Endodermal cell (in vitro differentiated cells): Measurements from ENCODE around the gene FKRP. TPM values are rescaled to one million over a fixed set of nuclear protein-coding genes. Genes with fewer than 3 reads are reported as not detected.
"Not testable (repeated sequence)": the region's sequence is repeated elsewhere in the genome, so short reads cannot be mapped to it uniquely, and the experiment has no call there.

Source experiments
- DNase-seq: peaks from one replicate; pipeline ENCODE4 v3.0.0-alpha.2; 2017
- H3K27ac ChIP-seq: 2 replicates; pipeline ENCODE4 v1.5.1; 2013; ENCODE audit warnings: mild to moderate bottlenecking, low read depth, low read length, moderate library complexity
- H3K27me3 ChIP-seq: 2 replicates; pipeline ENCODE4 v1.6.1; 2013; ENCODE audit warnings: mild to moderate bottlenecking, low read length, moderate library complexity; ENCODE audit not compliant: insufficient read depth, control insufficient read depth, poor library complexity, severe bottlenecking
- H3K36me3 ChIP-seq: 2 replicates; pipeline ENCODE4 v1.7.0; 2013; ENCODE audit warnings: mild to moderate bottlenecking, low read length, moderate library complexity; ENCODE audit not compliant: control insufficient read depth, insufficient read depth
- H3K4me1 ChIP-seq: one replicate; pipeline ENCODE4 v1.7.0; 2013; ENCODE audit warnings: low read length; ENCODE audit not compliant: control insufficient read depth, insufficient read depth
- H3K4me3 ChIP-seq: 2 replicates; pipeline ENCODE4 v1.5.1; 2013; ENCODE audit warnings: mild to moderate bottlenecking, low read length, moderate library complexity
- H3K9ac ChIP-seq: 2 replicates; pipeline ENCODE4 v1.6.1; 2013; ENCODE audit warnings: mild to moderate bottlenecking, low read length, moderate library complexity; ENCODE audit not compliant: poor library complexity, severe bottlenecking; ENCODE audit errors: extremely low read depth
- H3K9me3 ChIP-seq: 2 replicates; pipeline ENCODE4 v1.6.1; 2013; ENCODE audit warnings: mild to moderate bottlenecking, low read length, moderate library complexity; ENCODE audit not compliant: control insufficient read depth
- H3K27ac Mint-ChIP-seq: 2 replicates; pipeline ENCODE4 v1.8.0; 2020; ENCODE audit warnings: mixed read lengths
- H3K27me3 Mint-ChIP-seq: 2 replicates; pipeline ENCODE4 v1.8.0; 2021; ENCODE audit warnings: mild to moderate bottlenecking, mixed read lengths; ENCODE audit not compliant: insufficient read depth
- H3K36me3 Mint-ChIP-seq: 2 replicates; pipeline ENCODE4 v1.8.0; 2020; ENCODE audit warnings: low read depth, mixed read lengths
- H3K4me1 Mint-ChIP-seq: 2 replicates; pipeline ENCODE4 v1.8.0; 2020; ENCODE audit warnings: mixed read lengths
- H3K4me3 Mint-ChIP-seq: 2 replicates; pipeline ENCODE4 v1.8.0; 2020; ENCODE audit warnings: mild to moderate bottlenecking, moderate library complexity, mixed read lengths
- H3K9me3 Mint-ChIP-seq: 2 replicates; pipeline ENCODE4 v1.8.0; 2020; ENCODE audit warnings: mild to moderate bottlenecking, mixed read lengths
- whole genome bisulfite sequencing, 2 experiments: methylation state at CpG; one replicate each; pipeline versions ENCODE4 v1.1.5 to v1.1.7; 2013; ENCODE audit warnings: missing lambda C conversion rate in 2 of 2, mixed read lengths in 1 of 2; ENCODE audit not compliant: insufficient coverage in 1 of 2, insufficient read length in 1 of 2; 5-methylcytosine and 5-hydroxymethylcytosine counted together
- total RNA-seq, 2 donors: library from RNA; stranded (reverse); fragmentation: NEBNext Ultra II Directional in 1 of 2; extraction: Animal tissue kit (Norgen Biotek cat#: 25700) in 1 of 2; gene quantifications; 2 replicates in 1 of 2; 3 replicates in 1 of 2; pipeline ENCODE4 v1.2.1, GENCODE V29; 2021
- TF ChIP-seq, protein P1 (sequence below): fragments of 200-600 bp; sonication (generic); conservative IDR thresholded peaks from 2 replicates; pipeline ENCODE4 v1.5.0; 2021; ENCODE audit warnings: antibody characterized with exemption, mild to moderate bottlenecking

The FKRP gene
- total RNA-seq, 2 donors from 2014 or later = 19.8 to 33.7 TPM

DNA sequence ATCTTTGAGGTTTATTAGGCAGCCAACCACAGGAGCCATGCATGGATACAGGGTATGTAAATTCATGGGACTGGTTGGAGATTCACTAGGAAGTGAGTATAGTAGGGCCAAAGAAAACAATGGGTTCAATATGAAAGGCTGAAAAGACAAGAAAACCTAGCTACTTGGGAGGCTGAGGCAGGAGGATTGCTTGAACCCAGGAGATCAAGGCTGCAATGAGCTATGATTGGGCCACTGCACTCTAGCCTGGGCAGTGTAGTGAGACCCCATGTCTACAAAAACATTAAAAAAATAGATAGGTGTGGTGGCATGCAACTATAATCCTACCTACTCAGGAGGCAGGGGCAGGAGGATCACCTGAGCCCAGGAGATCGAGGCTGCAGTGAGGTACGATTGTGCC, 52.9 kb downstream of the FKRP start:
- H3K4me3 Mint-ChIP-seq = no peak overlapping the region
- TF ChIP-seq, protein P1, sequence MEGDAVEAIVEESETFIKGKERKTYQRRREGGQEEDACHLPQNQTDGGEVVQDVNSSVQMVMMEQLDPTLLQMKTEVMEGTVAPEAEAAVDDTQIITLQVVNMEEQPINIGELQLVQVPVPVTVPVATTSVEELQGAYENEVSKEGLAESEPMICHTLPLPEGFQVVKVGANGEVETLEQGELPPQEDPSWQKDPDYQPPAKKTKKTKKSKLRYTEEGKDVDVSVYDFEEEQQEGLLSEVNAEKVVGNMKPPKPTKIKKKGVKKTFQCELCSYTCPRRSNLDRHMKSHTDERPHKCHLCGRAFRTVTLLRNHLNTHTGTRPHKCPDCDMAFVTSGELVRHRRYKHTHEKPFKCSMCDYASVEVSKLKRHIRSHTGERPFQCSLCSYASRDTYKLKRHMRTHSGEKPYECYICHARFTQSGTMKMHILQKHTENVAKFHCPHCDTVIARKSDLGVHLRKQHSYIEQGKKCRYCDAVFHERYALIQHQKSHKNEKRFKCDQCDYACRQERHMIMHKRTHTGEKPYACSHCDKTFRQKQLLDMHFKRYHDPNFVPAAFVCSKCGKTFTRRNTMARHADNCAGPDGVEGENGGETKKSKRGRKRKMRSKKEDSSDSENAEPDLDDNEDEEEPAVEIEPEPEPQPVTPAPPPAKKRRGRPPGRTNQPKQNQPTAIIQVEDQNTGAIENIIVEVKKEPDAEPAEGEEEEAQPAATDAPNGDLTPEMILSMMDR = no peak
- no peaks in the 10 kb centered on the region for H3K4me1 Mint-ChIP-seq
- Histone ChIP-seq H3K9ac (no peak overlapping the region), H3K4me1 (no peaks in the 10 kb centered on the region), H3K9me3 (no peaks in the 10 kb centered on the region), H3K4me3 (no peak overlapping the region), H3K36me3 (no peaks in the 10 kb centered on the region), H3K27me3 (no peaks in the 10 kb centered on the region), H3K27ac (no peak overlapping the region)
- H3K27ac Mint-ChIP-seq = no peak overlapping the region
- no peaks in the 10 kb centered on the region for H3K9me3 Mint-ChIP-seq
- 100% methylated on average over 2 of the region's 2 CpGs; no CpG with 5 or more reads in 1 of the 2 experiments for WGBS, 2 experiments
- peaks cover 18% of the 10 kb centered on the region for H3K27me3 Mint-ChIP-seq
- H3K36me3 Mint-ChIP-seq = no peaks in the 10 kb centered on the region
- no peak for DNase-seq

DNA sequence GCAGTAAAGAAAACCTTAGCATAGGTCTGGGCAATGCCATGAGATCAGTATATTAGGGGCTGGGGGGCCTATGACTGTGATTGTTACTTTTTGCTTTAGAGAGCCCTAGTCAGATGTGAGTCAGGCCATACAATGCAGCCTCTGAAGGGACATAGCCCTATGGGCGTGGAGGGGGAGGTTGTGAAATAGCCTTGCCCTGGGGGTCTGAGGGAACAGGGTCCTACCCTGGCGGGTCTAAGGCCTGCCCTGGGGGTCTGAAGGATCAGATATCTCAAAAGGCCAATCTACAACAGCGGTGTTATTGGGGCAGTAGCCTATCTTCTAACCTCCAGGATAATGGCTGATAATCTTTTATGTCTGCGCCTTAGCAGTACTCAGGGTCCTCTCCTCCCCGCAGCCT, 56.3 kb downstream of the FKRP start:
- no peaks in the 10 kb centered on the region for H3K9me3 Mint-ChIP-seq
- WGBS, 2 experiments = 90 to 98% methylated on average over 4 to 5 of the region's 5 CpGs
- Histone ChIP-seq H3K27ac (no peak overlapping the region), H3K27me3 (no peaks in the 10 kb centered on the region), H3K36me3 (no peaks in the 10 kb centered on the region), H3K4me1 (no peaks in the 10 kb centered on the region), H3K9ac (no peak overlapping the region), H3K9me3 (no peaks in the 10 kb centered on the region), H3K4me3 (no peak overlapping the region)
- TF ChIP-seq, protein P1 = no peak
- H3K27ac Mint-ChIP-seq = no peak overlapping the region
- no peak overlapping the region for H3K4me3 Mint-ChIP-seq
- H3K36me3 Mint-ChIP-seq = no peaks in the 10 kb centered on the region
- no peak for DNase-seq
- peaks cover 24% of the 10 kb centered on the region for H3K27me3 Mint-ChIP-seq
- H3K4me1 Mint-ChIP-seq = no peaks in the 10 kb centered on the region

- WGBS, 2 experiments = 81% methylated on average over 2 of the region's 2 CpGs; no CpG with 5 or more reads in 1 of the 2 experiments
These were observed 57.7 kb downstream of the FKRP start for GRCh38 chr19:46803555-46803954.

DNA sequence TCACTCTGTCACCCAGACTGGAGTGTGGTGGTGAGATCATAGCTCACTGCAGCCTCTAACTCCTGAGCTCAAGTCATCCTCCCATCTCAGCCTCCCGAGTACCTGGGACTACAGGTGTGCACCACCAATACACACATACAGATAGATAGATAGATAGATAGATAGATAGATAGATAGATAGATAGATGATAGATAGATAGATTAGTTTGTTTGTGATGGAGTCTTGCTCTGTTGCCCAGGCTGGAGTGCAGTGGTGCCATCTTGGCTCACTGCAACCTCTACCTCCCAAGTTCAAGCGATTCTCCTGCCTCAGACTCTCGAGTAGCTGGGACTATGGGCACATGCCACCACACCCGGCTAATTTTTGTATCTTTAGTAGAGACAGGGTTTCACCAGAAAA, 58.6 kb downstream of the FKRP start:
- WGBS, 2 experiments = 83 to 94% methylated on average over 3 of the region's 4 CpGs
- H3K27ac Mint-ChIP-seq = not testable (repeated sequence)
- peaks cover 17% of the 10 kb centered on the region for H3K27me3 Mint-ChIP-seq

More at GRCh38 chr19:46803555-46803954, 57.7 kb downstream of the FKRP start:
- no peaks in the 10 kb centered on the region for H3K27me3 ChIP-seq
- Mint-ChIP-seq H3K27ac (no peak overlapping the region), H3K4me1 (no peaks in the 10 kb centered on the region), H3K9me3 (no peaks in the 10 kb centered on the region), H3K4me3 (no peak overlapping the region), H3K36me3 (no peaks in the 10 kb centered on the region), H3K27me3 (peaks cover 21% of the 10 kb centered on the region)
- H3K4me1 ChIP-seq = no peaks in the 10 kb centered on the region
- no peak overlapping the region for H3K4me3 ChIP-seq
- H3K9me3 ChIP-seq = no peaks in the 10 kb centered on the region
- H3K36me3 ChIP-seq = no peaks in the 10 kb centered on the region
- H3K9ac ChIP-seq = no peak overlapping the region
- H3K27ac ChIP-seq = no peak overlapping the region
- no peak for DNase-seq
- TF ChIP-seq, protein P1 = no peak

More for the DNA sequence above, 58.6 kb downstream of the FKRP start:
- H3K36me3 ChIP-seq, H3K9ac ChIP-seq, H3K9me3 ChIP-seq, H3K4me1 ChIP-seq, H3K9me3 Mint-ChIP-seq, H3K4me3 Mint-ChIP-seq, H3K27ac ChIP-seq, H3K4me3 ChIP-seq, H3K27me3 ChIP-seq, H3K4me1 Mint-ChIP-seq, DNase-seq, H3K36me3 Mint-ChIP-seq: not testable (repeated sequence)
